HG03520 (cell line): ENCODE measurements around the gene TAPBP.
"Not testable (repeated sequence)": the region's sequence is repeated elsewhere in the genome, so short reads cannot be mapped to it uniquely, and the experiment has no call there.

Experiments used
- ATAC-seq: cut with Tn5 transposase; IDR thresholded peaks from one replicate; pipeline ENCODE4 v1.9.1; 2021; ENCODE audit warnings: mild to moderate bottlenecking, moderate library complexity; ENCODE audit not compliant: unreplicated experiment

Gene TAPBP

GRCh38 chr6:33313709-33314514 lies at the start of gene TAPBP:
Gene TAPBP, minus strand, starts transcription at chr6:33314078. Its CDS starts 37 bp downstream, at chr6:33314041.
- ATAC-seq: peak; percentile 29

DNA sequence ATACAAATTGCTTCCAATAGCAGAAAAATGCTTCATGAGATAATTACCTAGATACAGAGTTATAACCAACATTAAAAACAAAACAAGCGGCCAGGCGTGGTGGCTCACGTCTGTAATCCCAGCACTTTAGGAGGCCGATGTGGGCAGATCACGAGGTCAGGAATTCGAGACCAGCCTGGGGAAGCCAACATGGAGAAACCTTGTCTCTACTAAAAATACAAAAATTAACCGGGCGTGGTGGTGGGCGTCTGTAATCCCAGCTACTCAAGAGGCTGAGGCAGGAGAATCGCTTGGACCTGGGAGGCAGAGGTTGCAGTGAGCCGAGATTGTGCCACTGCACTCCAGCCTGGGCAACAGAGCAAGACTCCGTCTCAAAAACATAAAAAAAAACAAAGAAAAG lies 49.6 kb upstream of the TAPBP start:
- not testable (repeated sequence) for ATAC-seq

DNA sequence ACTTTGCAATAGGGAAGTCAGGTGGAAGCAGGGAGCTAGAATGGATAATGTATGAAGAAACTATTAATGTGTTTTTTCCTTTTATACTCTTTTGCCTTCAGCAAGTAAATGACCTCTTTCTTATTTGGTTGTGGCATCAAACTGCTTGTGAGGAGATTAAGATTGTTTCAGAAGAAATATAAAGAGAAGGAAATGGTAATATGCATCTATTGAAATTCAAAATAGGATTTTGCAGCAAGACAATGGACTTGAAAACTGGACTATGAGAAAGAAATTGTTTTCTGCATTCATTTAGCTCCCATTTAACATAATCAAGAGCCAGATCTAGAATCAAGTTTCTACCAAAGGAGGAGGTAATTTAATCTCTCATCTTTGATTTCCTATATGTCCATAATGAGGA lies 45.5 kb upstream of the TAPBP start:
- no peak for ATAC-seq

- ATAC-seq: not testable (repeated sequence)
Observed at GRCh38 chr6:33357160-33357871, 43.4 kb upstream of the TAPBP start.

DNA sequence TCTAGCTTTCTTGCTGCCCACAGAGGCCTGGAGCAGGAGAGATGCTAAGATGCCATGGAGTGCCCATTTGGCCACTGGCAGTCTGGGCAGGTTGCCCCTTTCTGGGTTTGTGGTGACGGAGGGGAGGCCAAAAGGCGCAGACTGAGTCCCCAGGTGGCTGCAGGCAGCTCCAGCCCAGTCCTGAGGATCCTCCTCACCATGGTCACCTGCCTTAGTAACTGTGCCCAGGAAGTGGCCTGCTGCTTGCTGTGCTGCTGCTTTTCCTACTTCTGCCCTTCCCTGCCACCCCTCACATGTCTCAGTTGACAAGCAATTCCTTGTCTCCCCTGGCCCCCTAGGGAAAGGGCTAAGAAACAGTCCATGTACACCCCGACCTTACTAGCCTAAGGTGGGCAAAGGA lies 42.4 kb upstream of the TAPBP start:
- no peak for ATAC-seq

DNA sequence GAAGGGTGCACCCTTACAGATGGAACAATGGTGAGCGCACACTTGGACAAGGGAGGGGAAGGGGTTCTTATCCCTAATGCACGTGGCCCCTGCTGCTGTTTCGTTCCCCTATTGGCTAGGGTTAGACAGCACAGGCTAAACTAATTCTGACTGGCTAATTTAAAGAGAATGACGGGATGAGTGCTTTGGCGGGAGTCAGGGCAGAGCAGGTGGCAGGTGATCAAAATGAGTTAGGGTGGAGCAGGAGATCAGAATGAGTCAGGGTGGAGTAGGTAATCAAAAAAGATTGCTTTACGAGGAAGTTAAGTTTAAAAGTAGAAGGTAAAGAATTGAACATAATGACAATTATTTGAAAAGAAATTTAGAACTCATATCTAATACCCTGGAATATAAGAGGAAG lies 42.0 kb upstream of the TAPBP start:
- not testable (repeated sequence) for ATAC-seq

DNA sequence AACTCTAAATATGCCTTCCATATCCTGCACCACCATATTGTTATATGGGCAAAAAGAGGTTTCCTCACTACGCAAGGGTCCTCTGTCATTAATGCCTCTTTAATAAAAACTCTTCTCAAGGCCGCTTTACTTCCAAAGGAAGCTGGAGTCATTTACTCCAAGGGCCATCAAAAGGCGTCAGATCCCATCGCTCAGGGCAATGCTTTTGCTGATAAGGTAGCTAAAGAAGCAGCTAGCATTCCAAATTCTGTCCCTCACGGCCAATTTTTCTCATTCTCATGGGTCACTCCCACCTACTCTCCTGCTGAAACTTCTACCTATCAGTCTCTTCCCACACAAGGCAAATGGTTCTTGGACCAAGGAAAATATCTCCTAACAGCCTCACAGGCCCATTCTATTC lies 33.9 kb upstream of the TAPBP start:
- ATAC-seq: no peak

DNA sequence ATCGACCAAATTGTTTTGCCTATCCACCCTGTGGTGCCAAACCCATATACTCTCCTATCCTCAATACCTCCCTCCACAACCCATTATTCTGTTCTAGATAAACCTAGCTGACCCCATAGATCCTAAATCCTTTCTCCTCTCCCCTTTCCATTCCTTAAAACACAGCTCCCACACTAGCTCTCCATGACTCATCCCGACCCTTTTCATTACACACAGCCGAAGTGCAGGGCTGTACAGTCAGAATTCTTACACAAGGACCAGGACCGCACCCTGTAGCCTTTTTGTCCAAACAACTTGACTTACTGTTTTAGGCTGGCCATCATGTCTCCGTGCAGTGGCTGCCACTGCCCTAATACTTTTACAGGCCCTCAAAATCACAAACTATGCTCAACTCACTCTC lies 33.1 kb upstream of the TAPBP start:
- not testable (repeated sequence) for ATAC-seq

- no peak for ATAC-seq
Observed at GRCh38 chr6:33344701-33345697, 31.1 kb upstream of the TAPBP start.

GRCh38 chr6:33343953-33344611 lies 30.2 kb upstream of the TAPBP start:
- no peak for ATAC-seq

GRCh38 chr6:33343606-33343952 lies 29.7 kb upstream of the TAPBP start:
- ATAC-seq: not testable (repeated sequence)

GRCh38 chr6:33339193-33339592 lies 25.3 kb upstream of the TAPBP start:
- ATAC-seq: no peak

DNA sequence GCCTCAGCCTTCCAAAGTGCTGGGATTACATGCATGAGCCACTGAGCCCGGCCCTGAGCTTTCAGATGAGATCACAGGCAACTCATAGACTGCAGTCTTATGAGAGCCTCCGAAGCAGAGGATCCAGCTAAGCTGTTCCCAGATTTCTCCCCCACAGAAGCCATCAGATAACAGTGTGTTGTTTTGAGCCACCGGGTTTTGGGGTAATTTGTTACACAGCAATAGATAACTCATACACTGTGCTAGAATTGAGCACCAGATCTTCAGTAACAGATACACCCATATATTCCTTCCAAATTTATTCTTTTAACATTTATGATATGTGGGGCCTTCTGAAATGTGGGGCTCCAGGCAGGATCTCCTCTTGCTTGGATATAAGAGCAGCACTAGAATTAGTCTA lies 22.6 kb upstream of the TAPBP start:
- ATAC-seq: no peak

DNA sequence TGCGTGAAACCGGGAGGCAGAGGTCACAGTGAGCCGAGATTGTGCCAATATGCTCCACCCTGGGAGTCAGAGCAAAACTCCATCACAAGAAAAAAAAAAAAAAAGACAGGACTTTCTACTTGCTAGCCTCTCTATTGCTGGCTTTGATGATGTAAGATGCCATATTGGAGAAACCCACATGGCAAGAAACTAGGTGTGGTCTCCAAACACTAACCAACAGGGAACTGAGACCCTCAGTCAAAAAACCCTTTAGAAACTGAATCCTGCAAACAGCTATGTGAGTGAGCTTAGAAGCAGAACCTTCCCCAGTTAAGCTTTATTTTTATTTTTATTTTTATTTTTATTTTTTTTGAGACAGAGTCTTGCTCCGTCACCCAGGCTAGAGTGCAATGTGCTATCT lies 22.0 kb upstream of the TAPBP start:
- no peak for ATAC-seq

DNA sequence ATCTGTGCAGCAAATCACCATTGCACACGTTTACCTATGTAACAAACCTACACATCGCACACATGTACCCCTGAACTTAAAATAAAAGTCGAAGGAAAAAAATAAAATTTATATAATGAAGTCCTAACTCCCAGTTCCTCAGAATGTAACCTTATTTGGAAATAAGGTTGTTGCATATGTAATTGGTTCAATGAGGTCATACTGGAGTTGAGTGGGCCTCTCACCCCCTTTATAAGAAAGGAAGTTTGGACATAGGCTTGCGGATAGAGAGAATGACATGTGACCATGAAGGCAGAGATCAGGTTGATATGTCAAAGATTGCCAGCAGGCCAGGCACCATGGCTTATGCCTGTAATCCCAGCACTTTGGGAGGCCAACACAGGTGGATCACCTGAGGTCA lies 19.8 kb upstream of the TAPBP start:
- no peak for ATAC-seq

DNA sequence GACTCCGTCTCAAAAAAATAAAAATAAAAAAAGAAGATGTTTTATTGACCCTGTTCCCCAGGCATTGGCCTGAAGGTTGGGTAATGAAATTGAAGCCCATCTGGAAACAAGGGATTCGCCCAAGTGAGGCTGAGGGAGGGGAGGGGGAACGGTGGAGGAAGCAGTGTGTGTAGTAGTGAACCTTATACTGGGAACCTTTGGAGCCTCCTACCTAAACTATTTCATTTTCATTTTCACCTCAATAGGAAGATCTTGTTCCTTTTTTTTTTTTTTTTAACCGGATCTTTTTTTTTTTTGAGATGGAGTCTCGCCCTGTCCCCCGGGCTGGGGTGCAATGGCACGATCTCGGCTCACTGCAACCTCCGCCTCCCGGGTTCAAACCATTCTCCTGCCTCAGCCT lies 16.9 kb upstream of the TAPBP start:
- ATAC-seq: no peak

DNA sequence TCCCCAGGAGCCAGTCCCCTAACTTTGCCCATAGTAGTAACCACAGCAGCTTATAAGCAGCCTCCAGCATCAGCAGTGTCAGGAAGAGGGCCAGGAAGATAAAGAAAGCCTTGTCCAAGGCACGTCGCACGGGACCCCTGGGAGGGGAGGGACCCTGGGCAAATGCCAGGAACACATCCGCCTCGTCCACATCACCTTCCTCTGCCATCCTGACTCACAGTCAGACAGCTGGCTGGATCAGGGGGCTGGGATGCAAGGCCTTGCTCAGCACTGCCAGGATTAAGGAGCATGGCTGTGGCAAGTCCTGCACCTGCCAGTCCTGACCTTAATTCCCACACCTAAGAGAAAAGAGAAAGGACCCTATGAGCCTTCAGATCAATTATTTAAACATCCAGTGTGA lies 15.2 kb upstream of the TAPBP start:
- ATAC-seq: no peak

DNA sequence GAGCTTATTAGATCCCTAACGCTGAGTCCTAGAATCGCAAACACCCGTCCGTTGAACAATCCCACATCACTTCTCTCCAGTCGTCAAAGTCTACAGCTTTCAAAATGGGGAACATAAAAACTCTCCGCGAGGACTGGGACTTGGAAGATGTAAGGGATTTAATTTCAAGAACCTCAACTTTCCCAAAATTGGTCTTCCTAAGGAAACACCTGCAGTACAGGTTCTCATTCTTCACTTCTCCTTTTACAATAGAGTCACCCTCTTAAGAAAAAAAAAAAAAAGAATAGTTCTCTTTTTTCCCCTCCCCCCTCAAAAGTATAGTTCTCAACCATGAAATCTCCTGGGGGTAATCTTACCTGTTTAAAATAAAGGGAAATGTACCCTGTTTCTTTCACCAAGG lies 10.2 kb upstream of the TAPBP start:
- no peak for ATAC-seq

- ATAC-seq: no peak
Observed at GRCh38 chr6:33323623-33323948, 9.7 kb upstream of the TAPBP start.

- ATAC-seq: no peak
Observed at GRCh38 chr6:33321227-33321626, 7.3 kb upstream of the TAPBP start.
